H1 (cell line): ENCODE measurements around the gene DYNC1LI1.

Experiments
- CBX8 ChIP-seq: fragments of 300-800, 300-1000 bp; sonication (generic); IDR thresholded peaks from 2 replicates; pipeline ENCODE4 v1.7.1; 2016; ENCODE audit warnings: low read depth, low read length, borderline replicate concordance
- EZH2 ChIP-seq: fragments of 200-600 bp; sonication (generic); IDR thresholded peaks from 2 replicates; pipeline ENCODE4 v1.7.1; 2012; ENCODE audit warnings: low read depth, mild to moderate bottlenecking, moderate library complexity, low read length, inconsistent platforms; ENCODE audit not compliant: severe bottlenecking
- GTF2F1 ChIP-seq: IDR thresholded peaks from 2 replicates; pipeline ENCODE4 v1.6.1; 2012; ENCODE audit warnings: low read depth, low read length, improper control_type of control experiment, borderline replicate concordance
- JUND ChIP-seq: IDR thresholded peaks from 2 replicates; pipeline ENCODE4 v1.6.1; 2011; ENCODE audit warnings: mild to moderate bottlenecking, improper control_type of control experiment, low read length
- KDM1A ChIP-seq: fragments of 200-600, 300-600 bp; sonication (generic); IDR thresholded peaks from 2 replicates; pipeline ENCODE4 v1.7.1; 2016; ENCODE audit warnings: mild to moderate bottlenecking, low read length, borderline replicate concordance
- POLR2A ChIP-seq, 2 experiments: IDR thresholded peaks; 1 replicate in 1 of 2; 2 replicates in 1 of 2; pipeline ENCODE4 v1.6.1; 2011; ENCODE audit warnings: low read depth in 2 of 2, low read length in 2 of 2, mild to moderate bottlenecking in 2 of 2; ENCODE audit errors: control extremely low read depth in 1 of 2
- RAD21 ChIP-seq, 2 experiments: IDR thresholded peaks in 1 of 2; conservative IDR thresholded peaks in 1 of 2; 2 replicates each; pipeline ENCODE4 v1.6.1; 2011; ENCODE audit warnings: low read depth in 2 of 2, low read length in 2 of 2, improper control_type of control experiment in 1 of 2, inconsistent platforms in 1 of 2, mild to moderate bottlenecking in 1 of 2, moderate library complexity in 1 of 2
- TBP ChIP-seq: IDR thresholded peaks from 2 replicates; pipeline ENCODE4 v1.6.1; 2011; ENCODE audit warnings: low read depth, low read length, improper control_type of control experiment
- TCF12 ChIP-seq: IDR thresholded peaks from 2 replicates; pipeline ENCODE4 v1.6.1; 2011; ENCODE audit warnings: low read depth, mild to moderate bottlenecking, low read length
- ZNF274 ChIP-seq: IDR thresholded peaks from 2 replicates; pipeline ENCODE4 v1.7.0; 2012; ENCODE audit warnings: low read length, borderline replicate concordance; ENCODE audit errors: extremely low read depth
- TF ChIP-seq, protein P1 (sequence below), 3 experiments: IDR thresholded peaks; 1 replicate in 2 of 3; 2 replicates in 1 of 3; pipeline versions ENCODE4 v1.5.1 to v1.6.1; 2011; ENCODE audit warnings: low read length in 3 of 3, mild to moderate bottlenecking in 3 of 3, inconsistent platforms in 2 of 3, low read depth in 1 of 3, moderate library complexity in 1 of 3; ENCODE audit not compliant: insufficient read depth in 1 of 3; ENCODE audit errors: control extremely low read depth in 1 of 3

- TF ChIP-seq, protein P1, sequence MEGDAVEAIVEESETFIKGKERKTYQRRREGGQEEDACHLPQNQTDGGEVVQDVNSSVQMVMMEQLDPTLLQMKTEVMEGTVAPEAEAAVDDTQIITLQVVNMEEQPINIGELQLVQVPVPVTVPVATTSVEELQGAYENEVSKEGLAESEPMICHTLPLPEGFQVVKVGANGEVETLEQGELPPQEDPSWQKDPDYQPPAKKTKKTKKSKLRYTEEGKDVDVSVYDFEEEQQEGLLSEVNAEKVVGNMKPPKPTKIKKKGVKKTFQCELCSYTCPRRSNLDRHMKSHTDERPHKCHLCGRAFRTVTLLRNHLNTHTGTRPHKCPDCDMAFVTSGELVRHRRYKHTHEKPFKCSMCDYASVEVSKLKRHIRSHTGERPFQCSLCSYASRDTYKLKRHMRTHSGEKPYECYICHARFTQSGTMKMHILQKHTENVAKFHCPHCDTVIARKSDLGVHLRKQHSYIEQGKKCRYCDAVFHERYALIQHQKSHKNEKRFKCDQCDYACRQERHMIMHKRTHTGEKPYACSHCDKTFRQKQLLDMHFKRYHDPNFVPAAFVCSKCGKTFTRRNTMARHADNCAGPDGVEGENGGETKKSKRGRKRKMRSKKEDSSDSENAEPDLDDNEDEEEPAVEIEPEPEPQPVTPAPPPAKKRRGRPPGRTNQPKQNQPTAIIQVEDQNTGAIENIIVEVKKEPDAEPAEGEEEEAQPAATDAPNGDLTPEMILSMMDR (IDR thresholded peaks at IDR 0.05; ENCODE audit: control extremely low read depth in 1 of 3, insufficient read depth in 1 of 3, low read depth in 1 of 3, low read length in 3 of 3): no peak
- TF ChIP-seq RAD21 (IDR thresholded peaks at IDR 0.05 in 1 of 2, conservative IDR thresholded peaks at IDR 0.05 in 1 of 2; ENCODE audit: low read depth in 2 of 2, low read length in 2 of 2) (no peak), KDM1A (no peak), CBX8 (no peak), JUND (no peak), EZH2 (no peak), GTF2F1 (no peak), ZNF274 (no peak), TCF12 (no peak), TBP (no peak), POLR2A (IDR thresholded peaks at IDR 0.05; ENCODE audit: control extremely low read depth in 1 of 2, low read depth in 2 of 2, low read length in 2 of 2) (no peak)
These were observed 29.8 kb downstream of the DYNC1LI1 start for GRCh38 chr3:32540899-32541298.
